Adrenal gland (tissue), 12 donors: ENCODE measurements around the gene HECTD1. TPM values are rescaled to one million over a fixed set of nuclear protein-coding genes. Genes with fewer than 3 reads are reported as not detected.

Experiments used
- DNase-seq, 7 donors: peaks; one replicate each; pipeline ENCODE4 v3.0.0-alpha.2; 2019 to 2020
- H3K27ac ChIP-seq, 5 donors: fragments of 200-600 bp; sonication (generic) in 4 of 5; 1 replicate in 3 of 5; 2 replicates in 2 of 5; pipeline versions ENCODE4 v1.5.1 to v1.8.0; 2016 to 2020; ENCODE audit warnings: mild to moderate bottlenecking in 1 of 5
- H3K27me3 ChIP-seq: fragments of 200-600 bp; 2 replicates; pipeline ENCODE4 v1.8.0; 2021
- H3K36me3 ChIP-seq, 2 donors: fragments of 200-600 bp; replicated peaks in 1 of 2; 1 replicate in 1 of 2; 2 replicates in 1 of 2; pipeline versions ENCODE4 v1.5.1 to v1.8.0; 2018 to 2022
- H3K4me1 ChIP-seq, 2 donors: fragments of 200-600 bp; replicated peaks in 1 of 2; 1 replicate in 1 of 2; 2 replicates in 1 of 2; pipeline versions ENCODE4 v1.5.1 to v1.8.0; 2018 to 2021
- H3K4me3 ChIP-seq, 4 donors: fragments of 200-600 bp; sonication (generic) in 3 of 4; one replicate each; pipeline ENCODE4 v1.5.1; 2016 to 2018
- H3K9me3 ChIP-seq, 3 donors: fragments of 200-600 bp; sonication (generic) in 1 of 3; replicated peaks in 1 of 3; 1 replicate in 2 of 3; 2 replicates in 1 of 3; pipeline versions ENCODE4 v1.5.1 to v1.8.0; 2016 to 2021
- POLR2A ChIP-seq, 2 donors: fragments of 450-650 bp; IDR thresholded peaks; one replicate each; pipeline ENCODE4 v1.6.1; 2017; ENCODE audit warnings: antibody characterized with exemption in 2 of 2, mild to moderate bottlenecking in 2 of 2, moderate library complexity in 1 of 2
- WGBS, 4 donors: extraction: QIAGEN DNeasy Blood & Tissue Kit in 2 of 4; methylation state at CpG; one replicate each; pipeline versions ENCODE4 v1.1.5 to v1.1.7; 2013 to 2017; 5-methylcytosine and 5-hydroxymethylcytosine counted together
- intact Hi-C, 2 donors: fragments of 100-400 bp; cut with DNase I; formaldehyde crosslinking; loops; one replicate each; pipeline versions ENCODE4 v1.14.1 to v1.15.0; 2022 to 2023
- polyA plus RNA-seq, 3 donors: library from polyadenylated mRNA; stranded (reverse); fragments of 200-250 nt in 2 of 3; fragments of 350-450 nt in 1 of 3; fragmentation: Illumina TruSeq in 1 of 3; extraction: RNeasy Lipid Tissue Mini Kit (QIAGEN cat#74804) in 1 of 3; gene quantifications; one replicate each; pipeline ENCODE4 v1.2.3, GENCODE V29; 2013 to 2014
- total RNA-seq, 9 donors: library from RNA; depleted of rRNA in 4 of 9; stranded (reverse); fragments of >200 nt in 4 of 9; fragments of 120-200 nt in 1 of 9; fragmentation: NEBNext Ultra II Directional in 1 of 9; extraction: Animal tissue kit (Norgen Biotek cat#: 25700) in 1 of 9; gene quantifications; one replicate each; pipeline versions ENCODE4 v1.1.0 to v1.2.4, GENCODE V29; 2013 to 2023
- TF ChIP-seq, protein P1 (sequence below), 6 experiments: fragments of 450-650 bp in 4 of 6; fragments of 200-600 bp in 2 of 6; sonication (generic) in 1 of 6; IDR thresholded peaks; 1 replicate in 5 of 6; 2 replicates in 1 of 6; pipeline versions ENCODE4 v1.5.1 to v1.8.0; 2016 to 2021; ENCODE audit warnings: antibody characterized with exemption in 6 of 6, mild to moderate bottlenecking in 2 of 6, moderate library complexity in 1 of 6
- donor health status: healthy with polysubstance abuse.
- donor health status: Bipolar disorder and iron deficiency.
- donor health status: DM: yes; HTN: yes; CAD: no.
- donor health status: DM: no; HTN: no; CAD: no.
- donor health status: DM: no; HTN: no; CAD: no.
- donor health status: DM: yes; HTN: yes; CAD: no.

The HECTD1 gene
- total and polyA plus RNA-seq, 12 donors = 77.1 to 309 (median 185) TPM

DNA sequence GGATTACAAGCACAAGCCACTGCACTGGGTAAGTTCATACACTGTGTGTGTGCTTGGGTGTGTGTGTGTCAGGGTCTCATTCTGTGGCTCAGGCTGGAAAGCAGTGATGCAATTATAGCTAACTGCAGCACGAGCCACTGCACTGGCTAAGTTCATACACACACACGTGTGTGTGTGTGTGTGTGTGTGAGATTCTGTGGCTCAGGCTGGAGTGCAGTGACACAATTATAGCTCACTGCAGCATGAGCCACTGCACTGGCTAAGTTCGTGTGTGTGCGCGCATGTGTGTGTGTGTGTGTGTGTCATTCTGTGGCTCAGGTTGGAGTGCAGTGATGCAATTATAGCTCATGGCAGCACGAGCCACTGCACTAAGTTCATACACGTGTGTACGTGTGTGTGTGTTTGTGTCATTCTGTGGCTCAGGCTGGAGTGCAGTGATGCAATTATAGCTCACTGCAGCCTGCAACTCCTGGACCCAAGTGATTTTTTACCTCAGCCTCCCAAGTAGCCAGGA, 85.4 kb downstream of the HECTD1 start:
- H3K36me3 ChIP-seq = peaks cover 0 to 93% of the 10 kb centered on the region in 2 donors
- intact Hi-C loops = no loop called here
- H3K27ac ChIP-seq = no peak overlapping the region
- no peaks in the 10 kb centered on the region for H3K27me3 ChIP-seq
- H3K4me1 ChIP-seq = no peaks in the 10 kb centered on the region
- WGBS, 4 donors = 61 to 76% (median 72%) methylated on average over 2 to 8 of the region's 8 CpGs
- no peaks in the 10 kb centered on the region for H3K9me3 ChIP-seq
- no peak for DNase-seq
- TF ChIP-seq, protein P1, sequence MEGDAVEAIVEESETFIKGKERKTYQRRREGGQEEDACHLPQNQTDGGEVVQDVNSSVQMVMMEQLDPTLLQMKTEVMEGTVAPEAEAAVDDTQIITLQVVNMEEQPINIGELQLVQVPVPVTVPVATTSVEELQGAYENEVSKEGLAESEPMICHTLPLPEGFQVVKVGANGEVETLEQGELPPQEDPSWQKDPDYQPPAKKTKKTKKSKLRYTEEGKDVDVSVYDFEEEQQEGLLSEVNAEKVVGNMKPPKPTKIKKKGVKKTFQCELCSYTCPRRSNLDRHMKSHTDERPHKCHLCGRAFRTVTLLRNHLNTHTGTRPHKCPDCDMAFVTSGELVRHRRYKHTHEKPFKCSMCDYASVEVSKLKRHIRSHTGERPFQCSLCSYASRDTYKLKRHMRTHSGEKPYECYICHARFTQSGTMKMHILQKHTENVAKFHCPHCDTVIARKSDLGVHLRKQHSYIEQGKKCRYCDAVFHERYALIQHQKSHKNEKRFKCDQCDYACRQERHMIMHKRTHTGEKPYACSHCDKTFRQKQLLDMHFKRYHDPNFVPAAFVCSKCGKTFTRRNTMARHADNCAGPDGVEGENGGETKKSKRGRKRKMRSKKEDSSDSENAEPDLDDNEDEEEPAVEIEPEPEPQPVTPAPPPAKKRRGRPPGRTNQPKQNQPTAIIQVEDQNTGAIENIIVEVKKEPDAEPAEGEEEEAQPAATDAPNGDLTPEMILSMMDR (IDR thresholded peaks at IDR 0.05) = no peak
- no peak for TF ChIP-seq POLR2A (IDR thresholded peaks at IDR 0.05)
- H3K4me3 ChIP-seq = no peak overlapping the region

DNA sequence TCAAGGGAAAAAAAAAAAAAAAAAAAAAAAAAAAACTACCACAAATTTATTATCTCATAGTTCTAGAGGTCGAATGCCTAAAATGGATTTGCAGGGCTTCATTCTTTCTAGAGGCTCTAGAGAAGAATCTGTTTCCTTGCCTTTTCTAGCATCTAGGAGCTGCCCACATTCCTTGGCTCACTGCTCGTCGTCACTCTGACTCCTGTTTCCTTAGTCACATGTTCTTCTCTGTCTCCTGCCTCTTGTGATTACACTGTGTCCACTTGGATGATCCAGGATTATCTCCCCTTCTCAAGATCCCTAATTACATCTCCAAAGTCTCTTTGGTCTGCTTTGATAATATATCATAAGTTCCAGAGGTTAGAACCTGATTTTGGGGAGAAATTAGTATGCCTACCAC, 88.7 kb downstream of the HECTD1 start:
- H3K36me3 ChIP-seq = peaks cover 0 to 99% of the 10 kb centered on the region in 2 donors

DNA sequence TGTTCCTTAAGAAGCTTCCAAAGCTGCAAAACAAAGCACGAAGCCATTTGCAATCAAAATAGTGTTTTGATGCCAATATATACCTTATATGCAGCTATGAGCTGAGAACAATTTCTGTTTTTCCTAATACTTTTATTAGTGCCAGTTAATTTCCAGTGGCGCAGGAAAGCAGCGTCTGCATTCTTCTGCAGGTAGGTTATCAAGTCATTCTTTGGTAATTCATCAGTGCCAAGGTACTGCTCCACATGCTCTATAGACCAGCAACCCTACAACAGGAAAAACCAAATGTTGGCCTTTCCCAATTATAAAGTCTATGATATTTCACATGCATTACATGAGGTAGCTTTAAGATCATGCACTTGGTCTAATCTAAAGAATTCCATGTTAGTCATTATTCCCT, 93.8 kb downstream of the HECTD1 start:
- no peak for DNase-seq
- TF ChIP-seq POLR2A (IDR thresholded peaks at IDR 0.05) = no peak
- TF ChIP-seq, protein P1 (IDR thresholded peaks at IDR 0.05) = no peak
- peaks cover 0 to 100% of the 10 kb centered on the region in 2 donors for H3K36me3 ChIP-seq
- no peaks in the 10 kb centered on the region for H3K4me1 ChIP-seq
- no peaks in the 10 kb centered on the region for H3K27me3 ChIP-seq
- intact Hi-C loops = loop anchor here in 1 of 2 donors (10.0 kb wide), 1 partner anchor 241 kb away; no protein-coding TSS in a partner anchor
- H3K9me3 ChIP-seq = no peaks in the 10 kb centered on the region
- H3K4me3 ChIP-seq = no peak overlapping the region
- WGBS, 4 donors = 91 to 98% (median 95%) methylated on average over 3 of the region's 3 CpGs
- H3K27ac ChIP-seq = no peak overlapping the region

More for the DNA sequence above, 88.7 kb downstream of the HECTD1 start:
- intact Hi-C loops = loop anchor here in 1 of 2 donors (10.0 kb wide), 1 partner anchor 236 kb away; no protein-coding TSS in a partner anchor
- no peak overlapping the region for H3K4me3 ChIP-seq
- H3K4me1 ChIP-seq = no peaks in the 10 kb centered on the region
- 72 to 87% (median 80%) methylated on average over 3 of the region's 3 CpGs for WGBS, 4 donors
- H3K27me3 ChIP-seq = no peaks in the 10 kb centered on the region
- no peak overlapping the region for H3K27ac ChIP-seq
- TF ChIP-seq, protein P1 (IDR thresholded peaks at IDR 0.05) = no peak
- H3K9me3 ChIP-seq = no peaks in the 10 kb centered on the region
- DNase-seq = no peak

DNA sequence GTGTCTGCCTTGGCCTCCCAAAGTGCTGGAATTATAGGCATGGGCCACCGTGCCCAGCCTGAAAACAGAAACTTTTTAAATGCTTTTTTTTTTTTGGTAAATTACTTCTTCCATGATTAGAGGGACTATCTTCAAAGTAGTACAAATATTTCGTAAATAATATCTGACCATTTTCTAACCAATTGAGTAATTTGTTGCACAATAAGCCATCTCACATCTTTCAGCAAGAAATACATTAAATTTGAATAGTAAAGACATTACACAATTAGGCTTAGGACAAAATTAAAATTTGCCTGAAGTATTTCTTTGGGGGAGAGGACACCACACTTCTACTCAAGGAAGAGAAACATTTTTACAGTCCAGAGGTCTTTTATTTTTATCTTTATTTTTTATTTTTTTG, 96.7 kb downstream of the HECTD1 start:
- TF ChIP-seq, protein P1 (IDR thresholded peaks at IDR 0.05) = no peak
- no peak for TF ChIP-seq POLR2A (IDR thresholded peaks at IDR 0.05)
- Histone ChIP-seq H3K27ac (no peak overlapping the region), H3K9me3 (no peaks in the 10 kb centered on the region), H3K27me3 (no peaks in the 10 kb centered on the region), H3K4me3 (no peak overlapping the region), H3K4me1 (peaks cover 0 to 13% of the 10 kb centered on the region in 2 donors), H3K36me3 (peaks cover 0 to 100% of the 10 kb centered on the region in 2 donors)
- DNase-seq = no peak
- intact Hi-C loops = loop anchor here in 1 of 2 donors (10.0 kb wide), 1 partner anchor 244 kb away; no protein-coding TSS in a partner anchor
- 84 to 96% (median 90%) methylated on average over 2 of the region's 2 CpGs for WGBS, 4 donors
